Suprapubic skin (tissue), 4 donors: ENCODE measurements around the gene RBMS3. TPM values are rescaled to one million over a fixed set of nuclear protein-coding genes. Genes with fewer than 3 reads are reported as not detected.

Source experiments
- DNase-seq, 2 donors: peaks; one replicate each; pipeline ENCODE4 v3.0.0-alpha.2; 2019; ENCODE audit warnings: low spot score in 2 of 2
- H3K27ac ChIP-seq: fragments of 200-600 bp; sonication (generic); one replicate; pipeline ENCODE4 v1.5.1; 2019
- H3K27me3 ChIP-seq: fragments of 200-600 bp; sonication (generic); one replicate; pipeline ENCODE4 v1.5.1; 2019
- H3K36me3 ChIP-seq: fragments of 200-600 bp; sonication (generic); one replicate; pipeline ENCODE4 v1.5.1; 2019
- H3K4me1 ChIP-seq: fragments of 200-600 bp; sonication (generic); one replicate; pipeline ENCODE4 v1.5.1; 2019
- H3K4me3 ChIP-seq: fragments of 200-600 bp; sonication (generic); one replicate; pipeline ENCODE4 v1.5.1; 2019; ENCODE audit warnings: mild to moderate bottlenecking
- H3K9me3 ChIP-seq: fragments of 200-600 bp; sonication (generic); one replicate; pipeline ENCODE4 v1.5.1; 2019
- EP300 ChIP-seq: sonication (generic); formaldehyde crosslinking; IDR thresholded peaks from one replicate; pipeline ENCODE4 v1.6.1; 2017; ENCODE audit warnings: antibody characterized with exemption
- POLR2A ChIP-seq, 2 donors: fragments of 450-650 bp; IDR thresholded peaks; one replicate each; pipeline ENCODE4 v1.6.1; 2017; ENCODE audit warnings: antibody characterized with exemption in 2 of 2, mild to moderate bottlenecking in 2 of 2, moderate library complexity in 2 of 2
- POLR2AphosphoS5 ChIP-seq, 3 donors: sonication (generic); formaldehyde crosslinking; IDR thresholded peaks; one replicate each; pipeline ENCODE4 v1.6.1; 2017; ENCODE audit warnings: antibody characterized with exemption in 3 of 3
- whole genome bisulfite sequencing: methylation state at CpG from one replicate; pipeline ENCODE4 v1.1.5; 2018; 5-methylcytosine and 5-hydroxymethylcytosine counted together
- total RNA-seq, 4 donors: library from RNA; depleted of rRNA; stranded (reverse); fragments of >200 nt; gene quantifications; one replicate each; pipeline ENCODE4 v1.1.0, GENCODE V29; 2016
- TF ChIP-seq, protein P1 (sequence below), 2 donors: fragments of 200-600 bp in 1 of 2; fragments of 450-650 bp in 1 of 2; sonication (generic) in 1 of 2; IDR thresholded peaks; one replicate each; pipeline ENCODE4 v1.5.1; 2016 to 2019; ENCODE audit warnings: antibody characterized with exemption in 2 of 2, mild to moderate bottlenecking in 1 of 2, moderate library complexity in 1 of 2

The RBMS3 gene
- total RNA-seq, 4 donors from 2014 or later, result 7.7 to 23.4 (median 11.9) TPM

DNA sequence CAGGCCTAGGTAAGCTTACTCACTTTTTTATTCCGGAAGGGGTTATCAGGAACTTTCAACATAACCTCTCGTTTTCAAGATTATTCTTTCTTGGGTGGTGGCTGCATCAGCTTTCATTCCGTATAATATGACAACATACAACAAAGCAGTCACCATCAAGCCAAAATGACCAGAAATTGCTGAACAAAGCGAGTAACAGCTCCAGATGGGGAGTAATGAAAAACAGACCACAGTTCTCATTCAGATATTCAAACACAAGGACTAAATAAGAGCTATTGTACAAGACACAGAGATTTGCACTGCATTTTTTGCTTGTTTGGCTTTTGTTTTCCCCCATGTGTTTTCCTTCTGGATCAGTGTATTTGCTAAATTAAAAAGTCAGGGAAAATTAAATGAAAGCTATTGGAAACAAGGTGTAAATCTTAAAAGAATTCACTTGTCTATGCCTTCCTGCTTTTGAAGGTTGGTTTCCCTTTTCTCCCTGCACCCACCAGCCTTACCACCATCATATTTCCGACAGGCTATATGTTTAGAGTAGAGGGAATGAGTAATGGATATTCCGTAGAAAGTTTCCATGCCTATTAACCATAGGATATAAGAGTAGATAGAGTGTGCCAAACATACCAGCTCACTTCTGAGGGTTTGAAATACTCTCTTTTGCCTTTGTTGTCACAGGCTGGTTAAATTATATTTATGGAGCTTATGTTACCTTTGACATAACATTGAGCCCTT lies 213.6 kb downstream of the RBMS3 start:
- Histone ChIP-seq H3K36me3 (no peaks in the 10 kb centered on the region), H3K4me1 (no peaks in the 10 kb centered on the region), H3K9me3 (no peaks in the 10 kb centered on the region), H3K27ac (no peak overlapping the region), H3K4me3 (no peak overlapping the region), H3K27me3 (no peaks in the 10 kb centered on the region)
- 58% methylated on average over 6 of the region's 6 CpGs for WGBS
- DNase-seq, result no peak
- no peak for TF ChIP-seq EP300
- TF ChIP-seq POLR2AphosphoS5 (IDR thresholded peaks at IDR 0.05), result peak in 1 of 3 donors; percentile 79
- no peak for TF ChIP-seq POLR2A (IDR thresholded peaks at IDR 0.05)

DNA sequence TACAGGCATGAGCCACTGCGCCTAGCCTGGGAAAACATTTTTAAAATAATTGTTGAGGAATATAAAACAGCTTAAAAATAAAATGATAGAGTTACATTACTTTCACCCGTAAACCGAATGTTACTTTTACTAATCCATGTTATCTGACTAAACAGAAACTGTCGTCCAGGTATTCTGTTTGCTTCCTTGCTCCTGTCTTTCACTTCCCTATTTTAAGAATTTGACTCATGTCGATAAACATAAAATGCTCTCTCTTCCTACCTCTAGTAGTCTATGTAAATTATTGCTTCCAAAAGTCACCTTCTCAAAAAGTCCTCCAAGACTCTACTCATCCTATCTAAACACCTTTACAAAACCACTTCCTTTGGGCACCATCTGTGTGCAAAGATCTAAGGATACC lies 216.4 kb downstream of the RBMS3 start:
- H3K4me3 ChIP-seq, result no peak overlapping the region
- H3K4me1 ChIP-seq, result no peaks in the 10 kb centered on the region
- no peaks in the 10 kb centered on the region for H3K9me3 ChIP-seq
- H3K27ac ChIP-seq, result no peak overlapping the region
- WGBS, result 89% methylated on average over 5 of the region's 5 CpGs
- no peaks in the 10 kb centered on the region for H3K36me3 ChIP-seq
- no peak for DNase-seq
- TF ChIP-seq EP300 (no peak), POLR2A (IDR thresholded peaks at IDR 0.05) (no peak), POLR2AphosphoS5 (IDR thresholded peaks at IDR 0.05) (no peak)
- TF ChIP-seq, protein P1, sequence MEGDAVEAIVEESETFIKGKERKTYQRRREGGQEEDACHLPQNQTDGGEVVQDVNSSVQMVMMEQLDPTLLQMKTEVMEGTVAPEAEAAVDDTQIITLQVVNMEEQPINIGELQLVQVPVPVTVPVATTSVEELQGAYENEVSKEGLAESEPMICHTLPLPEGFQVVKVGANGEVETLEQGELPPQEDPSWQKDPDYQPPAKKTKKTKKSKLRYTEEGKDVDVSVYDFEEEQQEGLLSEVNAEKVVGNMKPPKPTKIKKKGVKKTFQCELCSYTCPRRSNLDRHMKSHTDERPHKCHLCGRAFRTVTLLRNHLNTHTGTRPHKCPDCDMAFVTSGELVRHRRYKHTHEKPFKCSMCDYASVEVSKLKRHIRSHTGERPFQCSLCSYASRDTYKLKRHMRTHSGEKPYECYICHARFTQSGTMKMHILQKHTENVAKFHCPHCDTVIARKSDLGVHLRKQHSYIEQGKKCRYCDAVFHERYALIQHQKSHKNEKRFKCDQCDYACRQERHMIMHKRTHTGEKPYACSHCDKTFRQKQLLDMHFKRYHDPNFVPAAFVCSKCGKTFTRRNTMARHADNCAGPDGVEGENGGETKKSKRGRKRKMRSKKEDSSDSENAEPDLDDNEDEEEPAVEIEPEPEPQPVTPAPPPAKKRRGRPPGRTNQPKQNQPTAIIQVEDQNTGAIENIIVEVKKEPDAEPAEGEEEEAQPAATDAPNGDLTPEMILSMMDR (IDR thresholded peaks at IDR 0.05), result no peak
- H3K27me3 ChIP-seq, result no peaks in the 10 kb centered on the region

DNA sequence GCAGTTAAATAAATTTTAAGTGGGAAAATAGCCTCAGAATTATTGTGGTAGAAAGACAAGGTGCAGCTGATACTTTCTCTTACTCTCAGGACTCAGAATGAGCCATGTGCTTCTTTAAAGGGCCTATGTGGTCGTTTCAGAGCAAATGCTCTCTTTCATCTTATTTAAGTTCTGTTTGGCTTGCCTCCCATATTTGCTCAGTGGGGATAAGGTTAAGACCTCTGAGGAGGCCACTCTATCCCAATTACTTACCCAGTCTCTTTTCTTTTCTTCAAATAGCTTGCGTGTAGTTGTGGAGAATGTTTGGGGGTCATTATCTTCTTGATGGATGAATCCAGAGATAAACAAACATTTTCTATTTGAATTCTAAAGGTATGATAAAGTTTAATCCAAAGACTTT lies 221.9 kb downstream of the RBMS3 start:
- Histone ChIP-seq H3K4me1 (peaks cover 3% of the 10 kb centered on the region), H3K4me3 (no peak overlapping the region), H3K36me3 (no peaks in the 10 kb centered on the region), H3K27me3 (no peaks in the 10 kb centered on the region), H3K9me3 (no peaks in the 10 kb centered on the region), H3K27ac (no peak overlapping the region)
- TF ChIP-seq EP300, result no peak
- TF ChIP-seq POLR2A (IDR thresholded peaks at IDR 0.05), result no peak
- TF ChIP-seq POLR2AphosphoS5 (IDR thresholded peaks at IDR 0.05), result no peak
- TF ChIP-seq, protein P1 (IDR thresholded peaks at IDR 0.05), result no peak
- WGBS, result 76% methylated on average over 2 of the region's 2 CpGs
- no peak for DNase-seq

DNA sequence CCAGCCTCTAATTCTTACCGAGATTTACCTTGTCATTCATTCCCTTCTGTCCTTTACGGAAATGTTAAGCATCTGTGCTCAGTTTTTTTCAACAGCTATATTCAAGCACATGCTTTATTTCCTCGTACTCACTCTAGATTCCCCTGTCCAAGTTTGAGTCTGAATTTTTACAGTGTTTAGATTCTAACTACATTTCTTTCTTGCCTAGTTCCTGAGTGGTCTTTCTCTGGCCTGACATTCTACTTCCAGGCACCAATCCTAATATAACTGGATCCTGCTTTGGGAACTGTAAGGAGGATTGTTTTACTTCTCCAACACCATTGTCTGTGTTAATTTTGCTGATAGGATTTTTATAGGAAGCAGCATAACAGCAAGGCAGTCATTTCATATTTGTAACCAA lies 222.4 kb downstream of the RBMS3 start:
- H3K27me3 ChIP-seq, result no peaks in the 10 kb centered on the region
- H3K27ac ChIP-seq, result peak overlapping the region; percentile 56
- H3K4me3 ChIP-seq, result no peak overlapping the region
- DNase-seq, result no peak
- no peaks in the 10 kb centered on the region for H3K36me3 ChIP-seq
- WGBS, result 78% methylated on average over 3 of the region's 3 CpGs
- no peak for TF ChIP-seq POLR2AphosphoS5 (IDR thresholded peaks at IDR 0.05)
- TF ChIP-seq, protein P1 (IDR thresholded peaks at IDR 0.05), result no peak
- TF ChIP-seq POLR2A (IDR thresholded peaks at IDR 0.05), result no peak
- no peak for TF ChIP-seq EP300
- no peaks in the 10 kb centered on the region for H3K9me3 ChIP-seq
- H3K4me1 ChIP-seq, result peaks cover 3% of the 10 kb centered on the region

DNA sequence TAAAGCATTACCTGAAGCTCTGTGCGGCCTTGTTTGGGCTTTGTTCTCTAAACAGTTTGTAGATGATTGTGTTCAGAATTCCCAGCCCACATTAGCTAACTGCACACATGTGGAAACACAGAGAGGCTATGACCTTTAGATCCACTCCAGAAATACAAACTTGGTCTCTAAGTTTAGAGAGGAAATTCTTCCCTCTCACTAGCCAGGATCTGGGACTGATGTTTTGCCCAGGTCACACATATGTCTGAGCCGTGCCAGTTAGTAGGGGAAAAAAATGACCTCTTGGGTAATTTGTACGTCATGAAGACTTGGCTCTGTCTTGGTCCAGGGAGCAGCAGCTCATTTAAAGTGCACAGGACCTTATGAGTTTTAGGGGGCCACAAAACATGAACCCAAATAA lies 223.1 kb downstream of the RBMS3 start:
- no peak overlapping the region for H3K4me3 ChIP-seq
- no peaks in the 10 kb centered on the region for H3K27me3 ChIP-seq
- H3K9me3 ChIP-seq, result no peaks in the 10 kb centered on the region
- H3K36me3 ChIP-seq, result no peaks in the 10 kb centered on the region
- peak overlapping the region; percentile 56 for H3K27ac ChIP-seq
- WGBS, result 51% methylated on average over 3 of the region's 3 CpGs
- peaks cover 3% of the 10 kb centered on the region for H3K4me1 ChIP-seq
- peak in 2 of 3 donors; percentile 77 to 78 for TF ChIP-seq POLR2AphosphoS5 (IDR thresholded peaks at IDR 0.05)
- TF ChIP-seq, protein P1 (IDR thresholded peaks at IDR 0.05), result no peak
- peak in 1 of 2 donors; percentile 46 for DNase-seq
